Natural killer cell treated with Interleukin-12 subunit alpha and Interleukin-12 subunit beta and Interleukin-15 and Interleukin-18, amount 100 ng/mL, for 72 hours (primary cell): Measurements from ENCODE around the gene ST7L. TPM values are rescaled to one million over a fixed set of nuclear protein-coding genes. Genes with fewer than 3 reads are reported as not detected.

Experiments used
- ATAC-seq, 2 donors: fragments of 150-1000 bp; cut with Tn5 transposase in 1 of 2; sonication (Bioruptor Pico), chemical (Tn5 transposase) in 1 of 2; 2 replicates each; pipeline ENCODE4 v1.10.0; 2021
- DNase-seq: peaks from one replicate; pipeline ENCODE4 v3.0.0; 2022; ENCODE audit warnings: low spot score
- H3K27ac Mint-ChIP-seq, 2 donors: 1 replicate in 1 of 2; 2 replicates in 1 of 2; pipeline ENCODE4 v1.8.0; 2022; ENCODE audit warnings: mixed read lengths in 2 of 2, mild to moderate bottlenecking in 1 of 2, moderate library complexity in 1 of 2
- H3K27me3 Mint-ChIP-seq, 2 donors: 1 replicate in 1 of 2; 2 replicates in 1 of 2; pipeline ENCODE4 v1.8.0; 2022; ENCODE audit warnings: mixed read lengths in 2 of 2
- H3K36me3 Mint-ChIP-seq: one replicate; pipeline ENCODE4 v1.8.0; 2022; ENCODE audit warnings: mixed read lengths
- H3K4me1 Mint-ChIP-seq, 2 donors: 1 replicate in 1 of 2; 2 replicates in 1 of 2; pipeline ENCODE4 v1.8.0; 2022; ENCODE audit warnings: low read depth in 2 of 2, mixed read lengths in 2 of 2, mild to moderate bottlenecking in 1 of 2
- H3K4me3 Mint-ChIP-seq: one replicate; pipeline ENCODE4 v1.8.0; 2022; ENCODE audit warnings: mixed read lengths
- H3K9me3 Mint-ChIP-seq: 2 replicates; pipeline ENCODE4 v1.8.0; 2022; ENCODE audit warnings: mixed read lengths
- total RNA-seq, 2 donors: library from RNA; stranded (reverse); gene quantifications; one replicate each; pipeline ENCODE4 v1.2.3, GENCODE V29; 2022

The ST7L gene
- total RNA-seq, 2 donors from 2014 or later = 11.9 to 19.2 TPM

DNA sequence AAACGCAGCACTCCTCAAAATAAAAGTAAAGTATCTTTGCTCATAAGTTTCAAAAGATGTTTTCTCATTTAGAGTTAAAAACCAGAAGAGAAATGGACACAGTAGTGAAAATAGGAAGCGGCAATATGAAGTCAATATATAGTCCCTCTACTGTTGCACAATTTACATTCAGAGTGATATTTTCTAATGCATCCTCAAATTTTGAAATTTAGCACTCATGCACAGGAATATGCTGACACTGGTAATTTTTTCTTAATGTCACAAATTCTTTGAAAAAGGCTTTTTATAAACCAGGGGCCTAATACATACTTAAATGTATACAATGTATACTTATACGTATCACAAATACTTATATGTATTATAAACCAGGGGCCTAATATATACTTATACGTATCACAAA lies 19.5 kb downstream of the ST7L start:
- Mint-ChIP-seq H3K4me3 (no peak overlapping the region), H3K9me3 (no peaks in the 10 kb centered on the region), H3K27ac (no peak overlapping the region), H3K4me1 (no peaks in the 10 kb centered on the region), H3K27me3 (no peaks in the 10 kb centered on the region), H3K36me3 (no peaks in the 10 kb centered on the region)
- no peak for DNase-seq
- no peak for ATAC-seq

GRCh38 chr1:112594208-112594876 lies 24.6 kb downstream of the ST7L start:
- no peaks in the 10 kb centered on the region for H3K4me1 Mint-ChIP-seq
- H3K27ac Mint-ChIP-seq = no peak overlapping the region
- no peak overlapping the region for H3K4me3 Mint-ChIP-seq
- DNase-seq (no peak), ATAC-seq (no peak)
- no peaks in the 10 kb centered on the region for H3K27me3 Mint-ChIP-seq
- peaks cover 10% of the 10 kb centered on the region for H3K36me3 Mint-ChIP-seq
- H3K9me3 Mint-ChIP-seq = no peaks in the 10 kb centered on the region

- Mint-ChIP-seq H3K27ac (no peak overlapping the region), H3K36me3 (peaks cover 19% of the 10 kb centered on the region), H3K4me1 (no peaks in the 10 kb centered on the region), H3K4me3 (no peak overlapping the region), H3K27me3 (no peaks in the 10 kb centered on the region), H3K9me3 (no peaks in the 10 kb centered on the region)
- DNase-seq = no peak
- ATAC-seq = no peak
Measured at GRCh38 chr1:112589766-112590165, 29.2 kb downstream of the ST7L start.

DNA sequence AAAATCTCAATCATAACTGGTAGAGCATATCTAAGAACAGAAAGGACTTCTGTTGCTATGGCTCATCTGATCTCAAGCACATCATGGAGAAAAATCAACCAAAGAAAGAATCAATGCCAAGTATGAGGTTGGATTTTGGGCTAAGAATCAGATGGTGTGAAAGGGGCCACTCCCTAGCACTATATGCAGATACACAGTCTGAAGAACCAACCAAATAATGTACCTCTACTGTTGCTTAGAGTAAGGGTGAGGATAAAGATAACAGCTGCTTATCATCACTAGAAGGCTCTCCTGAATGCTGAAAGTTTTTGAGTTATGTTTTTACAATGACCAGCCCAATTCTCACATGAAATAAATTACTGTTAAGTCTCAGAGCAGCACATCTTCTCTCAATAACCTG lies 35.6 kb downstream of the ST7L start:
- Mint-ChIP-seq H3K27ac (no peak overlapping the region), H3K4me1 (no peaks in the 10 kb centered on the region), H3K36me3 (peaks cover 4% of the 10 kb centered on the region), H3K4me3 (no peak overlapping the region), H3K9me3 (no peaks in the 10 kb centered on the region), H3K27me3 (no peaks in the 10 kb centered on the region)
- ATAC-seq = no peak
- DNase-seq = no peak

DNA sequence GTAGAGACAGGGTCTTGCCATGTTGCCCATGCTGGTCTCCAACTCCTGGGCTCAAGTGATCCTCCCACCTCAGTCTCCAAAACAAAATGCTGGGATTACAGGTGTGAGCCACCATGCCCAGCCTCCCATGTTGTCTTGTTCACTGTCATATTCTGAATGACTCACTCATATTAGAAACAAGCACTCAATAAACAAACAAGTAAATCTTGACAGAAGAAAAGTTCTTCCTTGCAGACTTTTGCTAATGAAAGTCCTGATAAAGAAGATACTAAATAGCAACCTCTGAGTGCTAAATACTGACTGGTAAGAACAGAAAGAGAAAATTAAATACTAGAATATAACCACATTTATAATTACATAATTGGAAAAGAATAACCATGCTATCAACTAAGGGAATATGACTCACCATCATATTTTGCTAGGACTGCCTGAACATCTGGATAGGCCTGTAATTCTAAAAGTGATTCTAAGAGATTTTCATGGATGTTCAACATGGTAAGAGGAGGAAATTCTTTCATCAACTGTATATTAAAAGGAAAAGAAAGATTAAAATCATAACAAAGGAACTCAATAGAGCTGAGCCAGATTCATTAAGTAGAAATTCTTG lies 37.3 kb downstream of the ST7L start:
- H3K27me3 Mint-ChIP-seq = no peaks in the 10 kb centered on the region
- ATAC-seq (no peak), DNase-seq (no peak)
- no peak overlapping the region for H3K4me3 Mint-ChIP-seq
- H3K9me3 Mint-ChIP-seq = no peaks in the 10 kb centered on the region
- no peak overlapping the region for H3K27ac Mint-ChIP-seq
- no peaks in the 10 kb centered on the region for H3K36me3 Mint-ChIP-seq
- no peaks in the 10 kb centered on the region for H3K4me1 Mint-ChIP-seq

DNA sequence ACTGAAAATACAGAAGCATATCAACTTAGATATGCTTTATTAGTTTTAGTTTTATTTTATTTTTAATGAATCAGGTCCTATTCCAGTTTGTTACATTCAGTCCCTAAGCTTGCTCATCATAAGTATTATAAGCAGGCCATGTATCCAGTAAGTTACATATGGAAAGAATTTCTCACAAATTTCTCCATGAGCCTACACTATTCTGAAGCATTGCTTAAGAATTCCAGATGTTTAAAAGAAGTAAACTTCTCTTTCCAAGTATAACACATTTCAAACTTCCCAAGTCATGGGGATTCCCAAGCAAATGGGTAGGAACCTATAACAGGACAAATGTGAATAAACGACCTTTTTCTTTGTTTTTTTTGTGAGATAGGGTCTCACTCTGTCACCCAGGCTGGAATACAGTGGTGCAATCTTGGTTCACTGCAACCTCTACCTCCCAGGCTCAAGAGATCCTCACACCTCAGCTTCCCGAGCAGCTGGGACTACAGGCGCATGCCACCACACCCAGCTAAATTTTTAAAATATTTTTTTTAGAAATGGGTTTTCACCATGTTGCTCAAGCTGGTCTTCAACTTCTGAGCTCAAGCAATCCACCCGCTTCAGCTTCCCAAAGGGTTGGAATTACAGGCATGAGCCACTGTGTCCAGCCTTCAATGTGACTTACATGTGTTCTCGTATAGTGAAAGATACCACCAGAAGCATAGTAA lies 39.0 kb downstream of the ST7L start:
- no peak for DNase-seq
- H3K36me3 Mint-ChIP-seq = no peaks in the 10 kb centered on the region
- H3K4me1 Mint-ChIP-seq = no peaks in the 10 kb centered on the region
- H3K9me3 Mint-ChIP-seq = no peaks in the 10 kb centered on the region
- no peaks in the 10 kb centered on the region for H3K27me3 Mint-ChIP-seq
- no peak overlapping the region for H3K4me3 Mint-ChIP-seq
- ATAC-seq = no peak
- no peak overlapping the region for H3K27ac Mint-ChIP-seq

GRCh38 chr1:112576240-112576639 lies 42.7 kb downstream of the ST7L start:
- Mint-ChIP-seq H3K36me3 (no peaks in the 10 kb centered on the region), H3K9me3 (no peaks in the 10 kb centered on the region), H3K4me1 (no peaks in the 10 kb centered on the region), H3K27me3 (no peaks in the 10 kb centered on the region), H3K4me3 (no peak overlapping the region), H3K27ac (no peak overlapping the region)
- no peak for ATAC-seq
- DNase-seq = no peak

DNA sequence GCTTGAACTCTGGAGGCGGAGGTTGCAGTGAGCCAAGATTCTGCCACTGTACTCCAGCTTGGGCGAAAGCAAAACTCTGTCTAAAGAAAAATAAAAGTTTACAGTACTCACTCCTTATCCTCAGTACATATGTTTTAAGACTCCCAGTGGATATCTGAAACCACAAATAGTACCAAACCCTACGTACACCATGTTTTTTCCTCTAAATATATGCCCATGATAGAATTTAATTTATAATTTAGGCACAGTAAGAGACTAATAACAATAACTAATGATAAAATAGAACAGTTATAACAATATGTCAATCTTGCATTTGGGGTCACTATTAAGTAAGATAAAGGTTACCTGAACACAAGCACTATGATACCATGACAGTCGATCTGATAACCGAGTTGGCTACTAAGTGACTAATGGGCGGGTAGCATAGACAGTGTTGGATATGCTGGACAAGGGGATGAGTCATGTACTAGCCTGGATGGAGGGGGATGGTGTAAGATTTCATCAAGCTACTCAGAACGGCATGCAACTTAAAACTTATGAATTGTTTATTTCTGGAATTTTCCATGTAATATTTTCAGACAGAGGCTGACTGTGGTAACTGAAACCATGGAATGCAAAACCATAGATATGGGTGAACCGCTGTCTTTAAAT lies 43.7 kb downstream of the ST7L start:
- no peaks in the 10 kb centered on the region for H3K27me3 Mint-ChIP-seq
- no peaks in the 10 kb centered on the region for H3K36me3 Mint-ChIP-seq
- H3K4me3 Mint-ChIP-seq = no peak overlapping the region
- H3K4me1 Mint-ChIP-seq = no peaks in the 10 kb centered on the region
- H3K27ac Mint-ChIP-seq = no peak overlapping the region
- H3K9me3 Mint-ChIP-seq = no peaks in the 10 kb centered on the region
- ATAC-seq = no peak
- no peak for DNase-seq

GRCh38 chr1:112565800-112566199 lies 53.1 kb downstream of the ST7L start:
- Mint-ChIP-seq H3K27ac (no peak overlapping the region), H3K27me3 (no peaks in the 10 kb centered on the region), H3K36me3 (no peaks in the 10 kb centered on the region), H3K4me1 (no peaks in the 10 kb centered on the region), H3K4me3 (no peak overlapping the region), H3K9me3 (no peaks in the 10 kb centered on the region)
- ATAC-seq (no peak), DNase-seq (no peak)

GRCh38 chr1:112564081-112564480 lies 54.9 kb downstream of the ST7L start:
- ATAC-seq = no peak
- Mint-ChIP-seq H3K27me3 (no peaks in the 10 kb centered on the region), H3K9me3 (no peaks in the 10 kb centered on the region), H3K27ac (no peak overlapping the region), H3K36me3 (no peaks in the 10 kb centered on the region), H3K4me3 (no peak overlapping the region), H3K4me1 (no peaks in the 10 kb centered on the region)
- no peak for DNase-seq

- H3K27ac Mint-ChIP-seq = no peak overlapping the region
Measured at GRCh38 chr1:112563341-112563740, 55.6 kb downstream of the ST7L start.

GRCh38 chr1:112558634-112559033 lies 60.3 kb downstream of the ST7L start:
- ATAC-seq = no peak
- Mint-ChIP-seq H3K27ac (no peak overlapping the region), H3K4me1 (peaks cover 3 to 7% of the 10 kb centered on the region in 2 donors), H3K9me3 (no peaks in the 10 kb centered on the region), H3K4me3 (no peak overlapping the region), H3K27me3 (no peaks in the 10 kb centered on the region), H3K36me3 (no peaks in the 10 kb centered on the region)
- DNase-seq = no peak

More at GRCh38 chr1:112563341-112563740, 55.6 kb downstream of the ST7L start:
- Mint-ChIP-seq H3K9me3 (no peaks in the 10 kb centered on the region), H3K36me3 (no peaks in the 10 kb centered on the region), H3K27me3 (no peaks in the 10 kb centered on the region), H3K4me1 (no peaks in the 10 kb centered on the region), H3K4me3 (no peak overlapping the region)
- ATAC-seq (no peak), DNase-seq (no peak)

DNA sequence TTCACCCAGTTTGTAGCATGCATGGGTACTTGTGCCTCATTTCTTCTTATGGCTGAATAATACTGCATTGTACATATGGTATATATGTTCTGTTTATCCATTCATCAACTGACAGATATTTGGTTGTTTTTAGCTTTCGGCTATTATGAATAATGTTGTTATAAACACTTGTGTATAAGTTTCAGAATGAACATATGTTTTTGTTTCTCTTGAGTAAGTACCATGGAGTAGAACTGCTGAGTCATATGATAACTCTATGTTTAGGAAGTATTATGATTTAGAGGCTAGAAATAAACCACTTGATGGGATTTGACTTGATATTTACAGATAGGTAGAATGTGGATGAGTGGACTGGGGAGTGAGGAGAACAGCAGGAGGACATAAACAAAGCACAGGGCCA lies 61.6 kb downstream of the ST7L start:
- no peaks in the 10 kb centered on the region for H3K9me3 Mint-ChIP-seq
- H3K36me3 Mint-ChIP-seq = no peaks in the 10 kb centered on the region
- DNase-seq = no peak
- no peaks in the 10 kb centered on the region for H3K27me3 Mint-ChIP-seq
- peaks cover 3 to 7% of the 10 kb centered on the region in 2 donors for H3K4me1 Mint-ChIP-seq
- peak in 1 of 2 donors; percentile 70 for ATAC-seq
- no peak overlapping the region for H3K4me3 Mint-ChIP-seq
- no peak overlapping the region for H3K27ac Mint-ChIP-seq

- H3K9me3 Mint-ChIP-seq = no peaks in the 10 kb centered on the region
- H3K4me1 Mint-ChIP-seq = peaks cover 3 to 7% of the 10 kb centered on the region in 2 donors
Measured at GRCh38 chr1:112554411-112554810, 64.5 kb downstream of the ST7L start.

More at GRCh38 chr1:112554411-112554810, 64.5 kb downstream of the ST7L start:
- DNase-seq = no peak
- H3K27me3 Mint-ChIP-seq = no peaks in the 10 kb centered on the region
- no peak overlapping the region for H3K4me3 Mint-ChIP-seq
- no peaks in the 10 kb centered on the region for H3K36me3 Mint-ChIP-seq
- H3K27ac Mint-ChIP-seq = no peak overlapping the region
- no peak for ATAC-seq
